GM18951 (cell line): ENCODE measurements around the gene FARS2.

Experiments
- POLR2A ChIP-seq: IDR thresholded peaks from 4 replicates; pipeline ENCODE4 v1.6.1; 2011; ENCODE audit warnings: mild to moderate bottlenecking; ENCODE audit not compliant: insufficient read length, insufficient read depth; ENCODE audit errors: extremely low read depth
- in situ Hi-C: fragments of 300-500 bp; cut with MboI; formaldehyde crosslinking; loops from one replicate; pipeline ENCODE4 v1.12.0; 2022; ENCODE audit warnings: low sequenced_read_pairs, mixed read lengths, inconsistent platforms; ENCODE audit not compliant: unreplicated experiment

Gene FARS2

DNA sequence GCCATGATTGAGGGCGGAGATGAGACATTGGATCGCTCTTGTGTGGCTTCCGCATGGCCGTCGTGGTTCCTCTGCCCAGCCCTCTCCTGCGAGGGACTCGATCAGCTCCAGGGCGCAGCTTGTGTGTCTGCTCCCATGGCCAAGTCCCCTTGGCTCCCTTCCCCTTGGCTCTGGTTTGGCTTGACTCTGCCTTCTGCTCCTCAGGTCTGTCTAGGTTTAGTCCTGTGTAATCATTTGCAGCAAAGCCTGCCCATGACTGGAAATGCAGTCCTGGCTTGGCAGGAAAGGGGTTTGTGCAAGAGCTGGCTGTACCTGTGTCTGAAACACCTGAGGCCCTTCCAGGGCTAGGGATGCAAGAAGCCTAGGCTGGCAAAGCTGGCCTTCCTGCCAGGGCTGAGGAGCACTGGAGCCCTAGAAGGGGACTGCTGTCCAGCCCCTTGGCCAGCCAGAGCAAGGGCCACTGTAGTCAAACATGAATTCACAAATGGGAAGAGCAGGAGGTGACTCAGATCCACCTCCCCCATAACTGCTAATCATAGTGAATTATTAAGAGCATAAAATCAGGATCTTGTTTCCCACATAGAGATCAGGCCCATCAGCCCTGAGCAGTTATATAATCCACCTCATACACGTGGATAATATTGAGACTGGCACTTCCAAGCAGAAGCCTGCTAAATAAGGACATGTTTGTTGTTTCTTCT, 196.8 kb downstream of the FARS2 start:
- TF ChIP-seq POLR2A: no peak
- in situ Hi-C loops: loop anchor here (25.0 kb wide), 1 partner anchor 1079 kb away; no protein-coding TSS in a partner anchor

DNA sequence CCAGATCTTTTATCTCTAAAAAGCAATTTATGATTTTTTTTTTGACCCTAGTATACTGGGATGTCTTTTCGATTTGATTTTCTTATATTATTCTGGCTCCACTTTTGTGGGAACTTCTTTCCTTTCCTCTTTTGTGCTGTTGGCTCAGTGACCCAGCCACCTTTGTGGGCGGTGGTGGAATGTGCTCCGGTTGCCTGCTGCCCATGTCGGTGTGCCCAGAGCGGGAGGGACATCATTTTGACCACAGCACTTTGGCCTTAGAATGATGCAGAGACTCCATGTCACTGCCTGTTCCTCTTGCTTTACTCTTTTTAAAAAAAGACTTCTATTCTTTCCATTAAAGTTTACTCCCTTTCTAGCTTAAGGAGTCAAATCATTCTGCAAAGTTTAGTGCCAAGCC, 198.0 kb downstream of the FARS2 start:
- no peak for TF ChIP-seq POLR2A
- in situ Hi-C loops: loop anchor here (25.0 kb wide), 1 partner anchor 1078 kb away; no protein-coding TSS in a partner anchor

DNA sequence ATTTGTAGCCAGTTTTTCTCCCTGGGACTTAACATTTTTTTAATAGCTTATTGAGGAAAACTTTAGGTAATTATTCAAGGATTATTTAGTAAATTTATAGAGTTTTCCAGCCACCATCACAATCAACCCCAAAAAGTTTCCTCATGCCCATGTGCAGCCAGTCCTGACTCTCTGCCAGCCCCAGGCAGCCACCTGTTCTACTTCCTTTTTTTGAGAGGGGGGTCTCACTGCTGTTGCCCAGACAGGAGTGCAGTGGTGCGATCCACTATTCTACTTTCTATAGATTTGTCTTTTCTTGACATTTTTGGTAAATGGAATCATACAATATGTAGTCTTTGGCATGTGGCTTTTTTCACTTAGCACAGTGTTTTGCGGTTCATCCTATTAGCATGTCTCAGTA, 200.1 kb downstream of the FARS2 start:
- TF ChIP-seq POLR2A: no peak
- in situ Hi-C loops: loop anchor here (25.0 kb wide), 1 partner anchor 1076 kb away; no protein-coding TSS in a partner anchor

DNA sequence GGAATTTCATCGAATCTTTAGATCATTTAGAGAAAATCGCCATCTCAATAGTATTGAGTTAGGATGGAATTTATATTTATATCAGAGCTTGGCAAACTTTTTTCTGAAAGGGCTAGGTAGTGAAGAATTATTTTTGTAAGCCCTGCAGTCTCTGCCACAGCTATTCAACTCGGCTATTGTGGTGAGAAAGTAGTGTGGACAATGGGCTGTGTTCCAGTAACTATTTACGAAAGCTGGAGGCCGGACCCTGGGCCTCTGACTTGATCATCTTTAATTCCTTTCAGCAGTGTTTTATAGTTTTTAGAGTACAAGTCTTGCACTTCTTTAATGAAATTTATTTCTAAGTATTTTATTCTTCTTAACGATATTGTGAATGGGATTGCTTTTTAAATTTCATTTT, 201.5 kb downstream of the FARS2 start:
- in situ Hi-C loops: loop anchor here (25.0 kb wide), 1 partner anchor 1074 kb away; no protein-coding TSS in a partner anchor
- no peak for TF ChIP-seq POLR2A

DNA sequence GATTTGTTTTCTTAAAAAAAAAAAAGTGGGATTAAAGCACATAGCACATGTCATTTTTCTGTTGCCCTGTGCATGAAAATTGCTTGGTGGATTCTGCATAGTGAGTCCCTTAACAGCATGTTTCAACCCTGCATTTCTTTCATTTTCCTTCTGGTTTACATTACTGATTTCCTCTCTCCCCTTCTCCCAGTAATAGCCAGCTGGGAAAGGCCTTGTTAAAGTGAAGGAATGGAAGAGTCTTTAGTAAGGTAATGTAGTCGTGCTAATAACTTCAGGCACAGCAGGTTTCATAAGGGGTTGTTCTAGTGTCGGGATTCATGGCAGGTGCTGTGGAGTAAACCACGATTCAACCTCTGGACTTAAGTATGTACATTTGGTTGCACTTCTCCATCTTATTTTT, 202.4 kb downstream of the FARS2 start:
- no peak for TF ChIP-seq POLR2A
- in situ Hi-C loops: loop anchor here (25.0 kb wide), 1 partner anchor 1074 kb away; no protein-coding TSS in a partner anchor

DNA sequence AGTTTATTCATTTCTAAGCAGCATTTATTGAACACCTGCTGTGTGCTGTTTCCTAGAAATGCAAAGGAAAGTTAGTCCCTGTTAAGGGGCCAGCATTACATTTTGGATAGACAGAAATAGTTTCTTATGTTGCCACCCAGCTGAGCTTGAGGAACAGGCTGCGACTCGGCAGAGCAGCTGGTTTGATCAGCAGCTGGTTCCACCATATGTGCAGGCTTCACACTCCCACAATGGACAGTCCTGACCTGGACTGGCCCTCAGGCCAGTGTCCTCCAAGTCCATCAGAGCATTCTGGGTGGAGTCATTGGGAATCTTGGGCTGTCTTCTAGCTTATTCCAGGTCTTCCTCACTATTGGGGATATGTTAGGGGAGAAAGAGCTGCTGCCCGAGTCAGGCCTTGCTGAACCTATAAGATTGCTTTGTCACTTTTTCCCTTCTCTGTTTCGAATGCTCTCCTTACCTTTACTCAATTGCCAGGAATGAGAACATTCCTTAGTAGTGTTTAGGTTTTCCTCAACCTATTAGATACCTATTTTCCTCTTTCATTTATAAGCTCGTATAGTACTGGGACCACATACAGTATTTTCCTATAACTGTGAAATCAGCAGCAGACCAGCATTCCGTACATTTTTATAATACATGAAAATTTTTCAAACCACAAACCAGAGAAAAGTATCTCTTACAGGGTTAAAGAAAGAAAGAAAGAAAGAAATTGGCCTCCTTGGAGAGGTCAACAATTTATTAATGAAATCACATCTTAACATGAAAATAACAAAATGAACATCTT, 203.0 kb downstream of the FARS2 start:
- TF ChIP-seq POLR2A: no peak
- in situ Hi-C loops: loop anchor here (25.0 kb wide), 1 partner anchor 1073 kb away; no protein-coding TSS in a partner anchor

DNA sequence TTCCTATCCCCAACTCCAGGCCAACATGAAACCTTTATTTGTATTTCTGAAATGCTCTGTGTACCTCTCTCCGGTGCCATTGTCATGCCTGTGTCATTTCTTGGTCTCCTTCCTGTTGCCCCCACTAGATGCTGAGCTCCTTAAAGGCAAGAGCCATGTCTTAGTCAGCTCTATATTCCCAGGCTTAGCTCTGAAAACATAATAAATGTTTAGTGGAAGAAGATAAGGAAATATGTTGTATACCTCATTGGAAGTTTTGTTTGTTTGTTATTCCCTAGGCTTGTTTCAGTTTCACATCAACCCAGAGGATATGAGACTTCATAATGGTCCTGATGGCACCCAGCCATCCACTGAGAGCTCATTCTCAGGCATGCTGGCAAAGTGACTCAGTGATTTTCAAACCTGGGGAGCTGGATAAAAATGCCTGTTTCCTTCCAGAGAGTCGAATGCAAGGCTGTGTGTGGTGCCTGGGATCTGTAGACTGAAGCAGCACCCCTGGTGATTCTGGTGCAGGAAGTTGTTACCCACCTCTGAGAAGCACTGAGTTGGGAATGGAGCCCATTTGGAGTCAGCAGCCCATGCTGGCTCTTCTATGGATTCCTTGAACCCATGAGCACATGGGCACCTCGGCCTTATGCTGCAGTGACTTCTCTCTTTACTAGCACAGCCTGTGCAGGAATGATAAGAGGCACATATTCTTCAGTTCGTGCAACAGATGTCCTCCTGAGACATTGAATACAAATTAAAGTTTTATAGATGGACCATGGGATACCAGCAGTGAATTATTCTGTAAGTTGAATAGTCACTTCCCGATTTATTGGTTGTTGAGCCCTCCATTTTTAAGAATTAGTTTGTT, 205.2 kb downstream of the FARS2 start:
- in situ Hi-C loops: loop anchor here (25.0 kb wide), 1 partner anchor 1071 kb away; no protein-coding TSS in a partner anchor
- TF ChIP-seq POLR2A: no peak

DNA sequence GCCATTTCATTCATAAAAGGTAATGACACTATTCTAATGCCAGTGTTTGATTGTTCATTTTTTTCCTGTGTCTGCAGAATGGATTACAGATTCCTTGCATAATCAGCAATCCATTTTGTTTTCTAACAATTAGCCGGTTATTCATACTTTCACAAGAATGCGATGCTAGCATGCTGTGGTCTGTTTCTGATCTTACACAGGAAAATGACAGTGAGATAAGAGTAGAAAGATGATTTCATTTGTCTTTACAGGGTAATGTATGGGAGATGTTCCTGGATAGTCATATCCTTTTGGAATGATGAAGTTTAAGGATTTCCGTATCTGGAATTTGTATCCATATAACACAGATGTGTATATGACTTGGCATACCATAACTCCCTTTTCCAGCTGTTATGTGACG, 207.3 kb downstream of the FARS2 start:
- in situ Hi-C loops: loop anchor here (25.0 kb wide), 1 partner anchor 1069 kb away; no protein-coding TSS in a partner anchor
- TF ChIP-seq POLR2A: no peak

DNA sequence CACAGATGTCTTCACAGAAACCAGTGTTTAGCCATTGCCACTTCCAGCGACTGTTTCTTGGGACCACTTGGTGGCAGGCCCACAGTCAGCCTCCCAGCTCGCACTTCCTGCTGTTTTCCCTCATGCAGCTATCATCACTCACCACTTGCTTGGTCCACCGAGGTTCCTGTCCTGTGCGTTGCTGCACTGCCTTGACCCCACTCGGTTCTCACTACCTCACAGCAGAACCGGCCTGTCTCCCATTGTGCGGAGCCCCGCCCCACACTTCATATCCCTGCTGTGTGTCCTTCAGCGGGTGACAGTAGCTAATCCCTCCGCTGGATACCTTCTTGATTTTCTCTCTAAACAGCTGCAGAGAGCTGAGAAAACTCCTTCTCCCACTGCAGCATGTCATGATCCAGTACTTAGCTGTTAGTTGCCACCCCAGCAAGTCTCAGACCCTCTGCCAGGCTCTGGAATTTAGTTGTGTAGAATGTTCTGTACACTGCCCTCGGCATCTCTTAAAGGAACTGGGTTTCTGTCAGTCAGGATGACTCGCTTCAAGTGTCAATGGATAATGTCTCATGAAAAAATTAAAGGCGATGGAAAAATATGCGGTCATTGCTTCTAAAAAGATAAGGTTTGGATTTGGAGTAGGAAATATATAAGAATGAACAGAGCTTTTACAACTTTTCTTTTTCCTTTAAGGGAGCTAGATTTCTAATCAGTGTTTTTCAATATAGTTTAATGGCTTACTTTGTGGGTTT, 208.0 kb downstream of the FARS2 start:
- no peak for TF ChIP-seq POLR2A
- in situ Hi-C loops: loop anchor here (25.0 kb wide), 1 partner anchor 1068 kb away; no protein-coding TSS in a partner anchor

DNA sequence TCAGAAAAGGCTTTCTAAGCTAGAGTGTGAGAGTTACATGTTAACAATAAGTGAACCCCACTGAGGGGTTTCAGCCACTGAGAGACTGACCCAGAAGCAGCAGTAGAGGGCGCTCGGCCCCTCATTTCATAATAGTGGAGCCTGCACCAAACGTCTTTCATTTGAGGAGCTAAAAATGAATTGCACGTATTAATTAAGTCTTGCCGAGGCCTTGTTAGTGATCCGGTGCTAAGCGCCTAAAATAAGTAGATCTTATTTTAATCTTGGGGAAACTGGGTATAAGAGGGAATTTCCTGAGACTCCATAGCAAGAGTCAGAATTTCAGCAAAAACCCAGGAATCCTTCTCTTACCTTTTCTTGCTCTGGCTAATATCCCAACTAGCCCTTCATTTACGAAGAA, 209.7 kb downstream of the FARS2 start:
- TF ChIP-seq POLR2A: no peak
- in situ Hi-C loops: loop anchor here (25.0 kb wide), 1 partner anchor 1066 kb away; no protein-coding TSS in a partner anchor

DNA sequence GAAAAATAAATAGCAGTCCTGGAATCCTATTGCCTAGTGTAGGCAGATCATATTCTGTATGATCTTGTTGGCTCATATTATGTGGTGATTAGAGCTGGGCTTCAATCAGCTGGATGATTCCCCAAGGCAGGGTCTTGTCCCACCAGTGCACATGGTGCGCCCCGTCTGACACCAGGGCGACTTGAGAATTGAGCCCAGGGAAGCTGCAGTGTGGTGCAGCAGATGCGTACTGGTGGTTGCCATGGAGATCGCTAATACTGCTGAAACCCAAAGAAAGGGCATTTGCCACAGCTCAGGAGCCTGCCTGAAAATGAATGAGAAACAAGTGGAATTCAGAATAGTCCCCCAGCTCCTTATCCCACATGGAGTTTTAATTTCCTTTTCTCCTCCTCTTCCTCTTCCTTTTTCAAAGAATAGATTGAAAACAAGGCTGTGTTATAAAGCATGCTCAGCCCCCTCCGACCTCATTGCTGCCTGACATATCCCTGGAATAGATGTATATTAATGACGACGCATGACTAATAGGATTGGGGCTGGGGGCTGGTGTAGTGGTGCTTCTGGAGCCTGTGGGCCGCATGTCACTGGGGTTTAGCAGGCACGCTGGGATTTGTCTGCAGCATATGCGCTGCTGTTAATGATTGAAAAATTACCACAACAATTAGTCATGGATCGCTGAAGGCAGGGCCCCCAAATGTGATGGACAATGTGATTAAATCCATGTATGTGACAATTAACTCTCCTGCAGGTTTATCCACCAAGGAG, 210.5 kb downstream of the FARS2 start:
- TF ChIP-seq POLR2A: no peak
- in situ Hi-C loops: loop anchor here (25.0 kb wide), 1 partner anchor 1065 kb away; no protein-coding TSS in a partner anchor
